IMR-90 (cell line): ENCODE measurements around the gene GRN. TPM values are rescaled to one million over a fixed set of nuclear protein-coding genes. Genes with fewer than 3 reads are reported as not detected.

Experiments
- ATAC-seq: fragments of 200-7000 bp; cut with Tn5 transposase; 2 replicates; pipeline ENCODE4 v1.9.1; 2020; ENCODE audit warnings: low read depth, mild to moderate bottlenecking, moderate library complexity
- BruUV-seq: library from RNA; stranded (reverse); fragments of 400-500 nt; replicated peaks from 2 replicates; lab custom pipeline; 2021; lab: Mats Ljungman, UMichigan
- CTCF ChIA-PET: fragments of 300-600 bp; formaldehyde crosslinking; extraction: SDS; loops from one replicate; lab custom pipeline; 2021; ENCODE audit warnings: antibody characterized with exemption; lab: Yijun Ruan, JAX
- POLR2A ChIA-PET: fragments of 300-600 bp; sonication (Branson Sonifier 250); formaldehyde crosslinking; loops from one replicate; lab custom pipeline; 2022; ENCODE audit warnings: antibody characterized with exemption; ENCODE audit not compliant: unreplicated experiment; lab: Charles Lee
- DNase-seq: peaks from one replicate; pipeline ENCODE4 v3.0.0; 2013
- H2AFZ ChIP-seq: replicated peaks from 2 replicates; pipeline ENCODE3; 2013; ENCODE audit warnings: low read length, mild to moderate bottlenecking; ENCODE audit not compliant: poor library complexity
- H2AK5ac ChIP-seq: 2 replicates; pipeline ENCODE4 v1.6.1; 2013; ENCODE audit warnings: low read depth, low read length, inconsistent platforms
- H2AK9ac ChIP-seq: replicated peaks from 2 replicates; pipeline ENCODE3; 2013; ENCODE audit warnings: mild to moderate bottlenecking, low read depth, low read length, moderate library complexity; ENCODE audit not compliant: poor library complexity
- H2BK120ac ChIP-seq: 2 replicates; pipeline ENCODE4 v1.6.1; 2013; ENCODE audit warnings: low read depth, low read length, inconsistent platforms
- H2BK15ac ChIP-seq: 3 replicates; pipeline ENCODE4 v1.6.1; 2013; ENCODE audit warnings: low read depth, low read length, inconsistent platforms
- H2BK20ac ChIP-seq: 2 replicates; pipeline ENCODE4 v1.6.1; 2013; ENCODE audit warnings: low read depth, mild to moderate bottlenecking, inconsistent platforms, low read length, moderate library complexity
- H2BK5ac ChIP-seq: 2 replicates; pipeline ENCODE4 v1.6.1; 2013; ENCODE audit warnings: mild to moderate bottlenecking, low read depth, low read length, inconsistent platforms; ENCODE audit not compliant: poor library complexity, severe bottlenecking
- H3K14ac ChIP-seq: replicated peaks from 2 replicates; pipeline ENCODE4 v1.6.1; 2013; ENCODE audit warnings: low read depth, low read length, inconsistent platforms
- H3K18ac ChIP-seq: 2 replicates; pipeline ENCODE4 v1.6.1; 2013; ENCODE audit warnings: low read depth, low read length, control low read depth
- H3K23ac ChIP-seq: 2 replicates; pipeline ENCODE4 v1.6.1; 2013; ENCODE audit warnings: low read depth, low read length, inconsistent platforms
- H3K27ac ChIP-seq: 2 replicates; pipeline ENCODE4 v1.5.1; 2013; ENCODE audit warnings: mild to moderate bottlenecking, control low read depth, low read length; ENCODE audit not compliant: insufficient read depth
- H3K27me3 ChIP-seq: 2 replicates; pipeline ENCODE4 v1.6.1; 2013; ENCODE audit warnings: low read length; ENCODE audit not compliant: control insufficient read depth, insufficient read depth
- H3K36me3 ChIP-seq: 2 replicates; pipeline ENCODE4 v1.6.1; 2013; ENCODE audit warnings: low read length, mixed read lengths; ENCODE audit not compliant: control insufficient read depth, insufficient read depth
- H3K4ac ChIP-seq: 2 replicates; pipeline ENCODE4 v1.6.1; 2013; ENCODE audit warnings: low read depth, low read length, inconsistent platforms
- H3K4me1 ChIP-seq: 2 replicates; pipeline ENCODE4 v1.6.1; 2013; ENCODE audit warnings: low read length, mixed read lengths; ENCODE audit not compliant: control insufficient read depth, insufficient read depth
- H3K4me2 ChIP-seq: 2 replicates; pipeline ENCODE4 v1.6.1; 2013; ENCODE audit warnings: low read depth, mild to moderate bottlenecking, control low read depth, low read length, moderate library complexity
- H3K4me3 ChIP-seq: 2 replicates; pipeline ENCODE4 v1.5.1; 2013; ENCODE audit warnings: low read depth, mild to moderate bottlenecking, control low read depth, low read length, moderate library complexity; ENCODE audit not compliant: insufficient read depth
- H3K56ac ChIP-seq: 2 replicates; pipeline ENCODE4 v1.6.1; 2013; ENCODE audit warnings: low read length, inconsistent platforms; ENCODE audit not compliant: insufficient read depth; ENCODE audit errors: extremely low read depth
- H3K79me1 ChIP-seq, 2 experiments: 2 replicates each; pipeline ENCODE4 v1.6.1; 2013; ENCODE audit warnings: low read length in 2 of 2, inconsistent platforms in 1 of 2, low read depth in 1 of 2
- H3K9ac ChIP-seq: 2 replicates; pipeline ENCODE4 v1.6.1; 2013; ENCODE audit warnings: low read depth, low read length, control low read depth
- H3K9me1 ChIP-seq: 2 replicates; pipeline ENCODE4 v1.6.1; 2013; ENCODE audit warnings: low read length, inconsistent platforms; ENCODE audit not compliant: insufficient read depth
- H3K9me3 ChIP-seq: 2 replicates; pipeline ENCODE4 v1.6.1; 2013; ENCODE audit warnings: low read length; ENCODE audit not compliant: control insufficient read depth, insufficient read depth
- H4K20me1 ChIP-seq: 2 replicates; pipeline ENCODE4 v1.6.1; 2013; ENCODE audit warnings: low read length, inconsistent platforms; ENCODE audit not compliant: insufficient read depth
- H4K5ac ChIP-seq: 2 replicates; pipeline ENCODE4 v1.6.1; 2013; ENCODE audit warnings: mild to moderate bottlenecking, low read depth, low read length, control low read depth
- H4K8ac ChIP-seq, 2 experiments: 2 replicates each; pipeline ENCODE4 v1.6.1; 2013; ENCODE audit warnings: low read depth in 2 of 2, low read length in 2 of 2, control low read depth in 1 of 2, inconsistent platforms in 1 of 2
- H4K91ac ChIP-seq: 2 replicates; pipeline ENCODE4 v1.6.1; 2013; ENCODE audit warnings: low read depth, low read length, inconsistent platforms; ENCODE audit not compliant: insufficient read depth
- BHLHE40 ChIP-seq: fragments of 150-350 bp; IDR thresholded peaks from 2 replicates; pipeline ENCODE4 v1.6.1; 2016; ENCODE audit warnings: mild to moderate bottlenecking, low read depth, low read length
- CEBPB ChIP-seq: IDR thresholded peaks from 2 replicates; pipeline ENCODE4 v1.6.1; 2012; ENCODE audit warnings: low read depth, low read length, improper control_type of control experiment
- CHD1 ChIP-seq: IDR thresholded peaks from 2 replicates; pipeline ENCODE4 v1.6.1; 2012; ENCODE audit warnings: low read depth, low read length, improper control_type of control experiment
- CTCF ChIP-seq: conservative IDR thresholded peaks from 2 replicates; pipeline ENCODE4 v1.5.1; 2012; ENCODE audit warnings: mild to moderate bottlenecking, low read depth, low read length, improper control_type of control experiment
- ELK1 ChIP-seq: fragments of 150-350 bp; IDR thresholded peaks from 2 replicates; pipeline ENCODE4 v1.6.1; 2016; ENCODE audit warnings: low read depth, mild to moderate bottlenecking, low read length, moderate library complexity, borderline replicate concordance
- FOS ChIP-seq: fragments of 150-350 bp; IDR thresholded peaks from 2 replicates; pipeline ENCODE4 v1.6.1; 2016; ENCODE audit warnings: low read depth, low read length
- MAFK ChIP-seq: IDR thresholded peaks from 2 replicates; pipeline ENCODE4 v1.6.1; 2012; ENCODE audit warnings: low read depth, low read length, improper control_type of control experiment
- MAZ ChIP-seq: IDR thresholded peaks from 2 replicates; pipeline ENCODE4 v1.6.1; 2012; ENCODE audit warnings: low read depth, mild to moderate bottlenecking, low read length, improper control_type of control experiment, moderate library complexity, borderline replicate concordance
- MXI1 ChIP-seq: IDR thresholded peaks from 2 replicates; pipeline ENCODE4 v1.6.1; 2012; ENCODE audit warnings: low read depth, mild to moderate bottlenecking, low read length, moderate library complexity, borderline replicate concordance
- NFE2L2 ChIP-seq: fragments of 150-350 bp; IDR thresholded peaks from 2 replicates; pipeline ENCODE4 v1.6.1; 2016; ENCODE audit warnings: low read depth, mild to moderate bottlenecking, low read length
- POLR2A ChIP-seq: IDR thresholded peaks from 2 replicates; pipeline ENCODE4 v1.6.1; 2012; ENCODE audit warnings: mild to moderate bottlenecking, low read depth, low read length
- RAD21 ChIP-seq: IDR thresholded peaks from 2 replicates; pipeline ENCODE4 v1.6.1; 2012; ENCODE audit warnings: low read length, improper control_type of control experiment
- RCOR1 ChIP-seq: IDR thresholded peaks from 2 replicates; pipeline ENCODE4 v1.6.1; 2012; ENCODE audit warnings: mild to moderate bottlenecking, low read length, improper control_type of control experiment; ENCODE audit not compliant: insufficient replicate concordance
- RFX5 ChIP-seq: IDR thresholded peaks from 2 replicates; pipeline ENCODE4 v1.8.0; 2012; ENCODE audit warnings: low read depth, mild to moderate bottlenecking, low read length, moderate library complexity
- SMC3 ChIP-seq: fragments of 150-350 bp; IDR thresholded peaks from 2 replicates; pipeline ENCODE4 v1.6.1; 2016; ENCODE audit warnings: low read depth, mild to moderate bottlenecking, antibody characterized with exemption, low read length, moderate library complexity
- USF2 ChIP-seq: fragments of 150-350 bp; IDR thresholded peaks from 2 replicates; pipeline ENCODE4 v1.6.1; 2017; ENCODE audit warnings: mild to moderate bottlenecking, antibody characterized with exemption, low read length, low read depth
- WGBS, 2 experiments: methylation state at CpG; one replicate each; pipeline versions ENCODE4 v1.1.5 to v1.1.7; 2013; ENCODE audit warnings: missing lambda C conversion rate in 2 of 2; ENCODE audit not compliant: insufficient read length in 1 of 2; ENCODE audit errors: extremely low coverage in 2 of 2; 5-methylcytosine and 5-hydroxymethylcytosine counted together
- dilution Hi-C: fragments of 300-500 bp; cut with HindIII; formaldehyde crosslinking; loops from one replicate; pipeline ENCODE4 v1.14.3; 2018; ENCODE audit warnings: low sequenced_read_pairs; ENCODE audit not compliant: unreplicated experiment
- in situ Hi-C: fragments of 300-500 bp; cut with MboI; formaldehyde crosslinking; loops from 3 replicates; pipeline ENCODE4 v1.14.3; 2019; ENCODE audit warnings: low sequenced_read_pairs, inconsistent platforms, mixed read lengths
- intact Hi-C: fragments of 100-400 bp; cut with micrococcal nuclease; formaldehyde crosslinking; loops from 2 replicates; pipeline ENCODE4 v1.10.0; 2022
- polyA plus RNA-seq, 3 experiments: library from polyadenylated mRNA; depleted of rRNA; stranded (reverse); fragments of >200 nt; gene quantifications; 2 replicates each; pipeline ENCODE4 v1.2.3, GENCODE V29; 2012; ENCODE audit warnings: low replicate concordance in 1 of 3
- total RNA-seq: library from RNA; depleted of rRNA; stranded (reverse); fragments of >200 nt; gene quantifications from 2 replicates; pipeline ENCODE4 v1.2.3, GENCODE V29; 2012

Gene GRN
- total and polyA plus RNA-seq, 2 of the 4 experiments (the other 2 are of a cell fraction) = 38.9 to 494 TPM

- Histone ChIP-seq H2BK5ac (no peak overlapping the region), H2BK15ac (no peak overlapping the region), H3K9me1 (0 out of 2 replicates have a peak, but pooled peaks cover 5% of the 10 kb centered on the region), H3K14ac (no peak overlapping the region), H3K4ac (no peak overlapping the region), H4K20me1 (no peaks in the 10 kb centered on the region), H2AFZ (peak overlapping the region; percentile 85), H4K91ac (no peak overlapping the region), H3K4me3 (no peak overlapping the region), H4K8ac (no peak overlapping the region), H3K9me3 (no peaks in the 10 kb centered on the region), H3K4me2 (no peak overlapping the region), H2AK5ac (0 out of 2 replicates have a peak overlapping the region, but pooled peaks have one; percentile 59), H3K27me3 (peaks cover 8% of the 10 kb centered on the region; the same call in 1 of the 2 replicates), H3K18ac (no peak overlapping the region), H3K27ac (no peak overlapping the region), H2BK20ac (no peak overlapping the region), H3K36me3 (no peaks in the 10 kb centered on the region), H3K79me1 (no peaks in the 10 kb centered on the region), H3K4me1 (peaks cover 4% of the 10 kb centered on the region; the same call in 1 of the 2 replicates), H4K5ac (no peak overlapping the region), H2AK9ac (peak overlapping the region; percentile 55), H2BK120ac (no peak overlapping the region), H3K9ac (no peak overlapping the region), H3K23ac (no peak overlapping the region), H3K56ac (no peak overlapping the region)
- no peak for ATAC-seq
- in situ Hi-C loops = no loop called here
- dilution Hi-C loops = no loop called here
- WGBS, 2 experiments = no CpG with 5 or more reads among the region's 7 CpGs
- TF ChIP-seq MAZ (no peak), MXI1 (no peak), CHD1 (no peak), USF2 (no peak), ELK1 (no peak), RFX5 (no peak), CTCF (peak; percentile 75), BHLHE40 (peak; percentile 42; the same call in 1 of the 2 replicates), MAFK (no peak), CEBPB (no peak), POLR2A (no peak), SMC3 (peak; percentile 60), FOS (no peak), RAD21 (peak; percentile 71), RCOR1 (no peak), NFE2L2 (no peak)
- CTCF ChIA-PET = interaction anchor here (0.6 to 1.1 kb wide), 6 partner anchors 41 to 1133 kb away, joined by 3 to 7 read pairs (median 3); no protein-coding TSS in a partner anchor
- DNase-seq = peak; percentile 58
- BruUV-seq = no TSS peak
- intact Hi-C loops = no loop called here
- POLR2A ChIA-PET = interaction anchor here (0.6 kb wide), 1 partner anchor 110 kb away, joined by 3 read pairs; no protein-coding TSS in a partner anchor
Measured at GRCh38 chr17:44331249-44331760, 13.8 kb upstream of the GRN start.
